NCI-H1436 treated with DMSO at 0.1 percent for 48 hours (cell line): ENCODE data around the gene TULP4.

Source experiments
- DNase-seq: peaks from one replicate; lab custom pipeline; 2025; lab: John Stamatoyannopoulos, UW

Gene TULP4

GRCh38 chr6:158559338-158559894 lies 247.2 kb downstream of the TULP4 start:
- DNase-seq: no peak

- peak; percentile 9 for DNase-seq
Measured at GRCh38 chr6:158559895-158560835, 247.9 kb downstream of the TULP4 start, which contains the start of gene TMEM181. Gene TMEM181 (plus strand): TSS chr6:158560091. CDS start chr6:158560225, 134 bp downstream.

- no peak for DNase-seq
Measured at GRCh38 chr6:158560836-158561320, 248.6 kb downstream of the TULP4 start.
